Smooth muscle cell of the brain vasculature (primary cell): Measurements from ENCODE around the gene ZSWIM6.
"Not testable (repeated sequence)": the region's sequence is repeated elsewhere in the genome, so short reads cannot be mapped to it uniquely, and the experiment has no call there.

ENCODE experiments used
- DNase-seq: peaks from one replicate; pipeline ENCODE4 v3.0.0-alpha.2; 2012; ENCODE audit warnings: low read depth, low spot score

Gene ZSWIM6

DNA sequence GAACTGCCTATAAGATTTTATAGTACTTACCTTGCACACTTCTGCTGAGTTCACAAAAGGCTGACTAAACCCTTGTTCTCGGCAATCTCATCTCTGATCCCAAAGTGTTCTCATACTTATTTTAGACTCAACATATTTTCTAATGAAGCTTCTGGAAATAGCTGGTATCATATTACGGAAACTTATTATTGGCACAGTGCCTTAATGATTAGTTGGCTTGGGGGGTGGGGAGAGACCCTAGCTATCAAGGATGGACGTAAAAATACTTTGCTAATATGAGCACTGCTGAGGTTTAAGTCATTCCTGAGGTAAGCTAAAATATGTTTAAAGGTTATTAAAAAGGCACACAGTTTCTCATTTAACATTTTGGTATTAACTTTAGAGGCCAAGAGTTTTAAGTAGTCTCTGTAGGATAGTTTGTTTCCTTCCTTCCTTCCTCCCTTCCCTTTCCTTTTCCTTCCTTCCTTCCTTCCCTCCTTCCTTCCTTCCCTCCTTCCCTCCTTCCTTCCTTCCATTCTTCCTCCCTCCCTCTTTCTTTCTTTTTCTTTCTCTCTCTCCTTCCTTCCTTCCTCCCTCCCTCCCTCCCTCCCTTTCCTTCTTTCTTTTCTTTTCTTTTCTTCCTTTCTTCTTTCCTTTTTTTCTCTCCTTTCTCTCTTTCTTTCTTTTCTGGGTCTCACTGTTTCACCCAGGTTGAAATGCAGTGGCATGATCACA is 31.5 kb downstream of the ZSWIM6 start:
- no peak for DNase-seq

DNA sequence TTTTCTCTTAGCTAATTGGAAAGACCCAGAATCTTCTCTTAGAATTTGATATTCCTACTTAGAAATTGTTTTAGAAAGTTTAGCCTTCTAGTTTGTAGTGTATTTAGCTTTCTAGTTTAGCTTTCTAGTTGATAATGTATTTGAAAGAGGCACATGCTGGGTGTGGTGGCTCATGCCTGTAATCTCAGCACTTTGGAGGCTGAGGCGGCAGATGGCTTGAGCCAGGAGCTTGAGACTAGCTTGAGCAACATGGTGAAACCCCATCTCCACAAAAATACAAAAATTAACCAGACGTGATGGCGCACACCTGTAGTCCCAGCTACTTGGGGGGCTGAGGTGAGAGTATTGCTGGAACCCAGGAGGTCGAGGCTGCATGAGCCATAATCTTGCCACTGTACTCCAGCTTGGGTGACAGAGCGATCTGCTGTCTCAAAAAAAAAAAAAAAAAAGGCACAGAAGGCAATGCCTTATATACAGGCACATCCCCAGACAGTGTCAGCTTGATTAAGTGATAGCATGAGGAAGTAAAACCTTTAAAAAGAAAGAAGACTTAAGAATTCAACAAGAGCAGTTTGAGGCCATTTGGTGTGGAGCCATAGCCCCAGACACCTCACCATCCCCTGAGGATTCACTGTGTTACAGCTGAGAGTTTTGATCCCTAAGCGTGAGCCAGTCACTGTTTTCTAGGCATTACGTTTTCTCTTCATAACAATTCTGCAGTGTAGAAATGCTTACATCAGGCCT is 34.6 kb downstream of the ZSWIM6 start:
- no peak for DNase-seq

DNA sequence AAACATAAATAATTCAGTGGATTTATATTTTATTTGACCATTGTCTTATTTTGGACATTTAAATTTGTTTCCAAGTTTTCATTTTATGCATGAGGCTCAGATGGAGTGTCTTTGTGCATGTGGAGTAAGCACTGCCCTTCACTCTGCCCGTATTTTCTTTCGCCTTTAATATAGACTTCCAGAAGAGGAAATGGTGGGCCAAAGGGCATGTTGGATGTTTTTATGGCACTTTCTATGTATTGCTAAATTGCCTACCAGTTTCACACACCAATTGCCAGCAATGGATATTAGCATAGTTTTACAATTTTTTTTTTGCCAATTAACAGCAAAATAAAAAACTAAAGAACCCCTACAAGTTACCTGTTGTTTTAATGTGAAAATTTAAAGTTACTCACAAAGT is 38.4 kb downstream of the ZSWIM6 start:
- no peak for DNase-seq

DNA sequence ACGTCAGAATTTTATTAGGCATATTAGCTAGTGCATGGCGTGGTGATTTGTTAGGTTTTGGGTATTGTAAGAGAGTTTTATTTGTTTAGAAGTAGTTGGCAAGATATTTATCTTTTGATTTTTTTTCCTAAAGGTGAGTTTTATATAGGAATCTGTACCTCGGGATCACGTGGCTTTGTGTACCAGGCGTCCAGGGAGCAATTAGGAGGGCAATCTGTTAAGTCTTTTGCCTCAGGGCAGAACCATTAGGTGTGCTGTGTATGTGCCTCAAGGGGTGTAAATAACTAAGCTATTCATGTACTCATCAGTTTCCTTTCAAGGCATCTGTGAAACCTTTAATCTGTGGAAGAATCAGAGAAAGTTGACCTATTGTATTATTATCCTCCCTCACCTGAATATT is 39.4 kb downstream of the ZSWIM6 start:
- DNase-seq: no peak

DNA sequence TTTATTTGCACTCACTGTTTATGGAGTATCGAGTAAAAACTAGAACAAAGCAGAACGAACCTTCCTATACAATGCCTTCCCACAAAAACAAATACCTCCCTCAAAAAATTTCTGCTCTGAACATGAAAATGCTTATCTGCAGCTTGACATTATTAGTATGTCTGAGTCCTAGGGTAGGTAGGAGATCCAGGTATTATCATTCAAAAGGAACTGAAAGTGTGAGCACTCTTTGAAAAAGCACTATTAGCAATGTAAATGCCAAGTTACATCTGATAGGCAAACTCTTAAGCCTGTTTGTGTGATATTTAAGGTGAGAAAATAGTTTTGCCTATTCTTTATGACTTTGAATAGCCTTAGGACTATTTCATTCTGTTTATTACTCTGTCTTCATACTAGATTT is 47.6 kb downstream of the ZSWIM6 start:
- no peak for DNase-seq

DNA sequence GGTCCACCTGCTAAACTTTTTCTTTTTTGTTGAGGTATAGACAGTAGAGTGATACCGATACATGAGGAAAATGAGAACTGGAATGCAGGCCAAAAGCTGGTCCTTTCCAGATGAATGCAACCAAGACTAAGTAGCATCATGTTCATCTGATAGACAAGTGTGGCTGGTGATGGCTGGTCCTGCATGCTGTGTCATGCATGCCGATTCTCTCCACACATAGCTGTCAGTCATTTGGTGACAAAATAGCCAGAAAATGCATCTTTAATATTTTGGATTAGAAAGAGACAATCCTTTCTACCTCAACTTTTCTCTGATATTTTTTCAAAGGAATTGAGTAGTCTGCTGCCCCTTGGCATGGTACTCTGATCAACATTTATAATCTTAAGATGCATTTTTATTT is 49.9 kb downstream of the ZSWIM6 start:
- DNase-seq: no peak

DNA sequence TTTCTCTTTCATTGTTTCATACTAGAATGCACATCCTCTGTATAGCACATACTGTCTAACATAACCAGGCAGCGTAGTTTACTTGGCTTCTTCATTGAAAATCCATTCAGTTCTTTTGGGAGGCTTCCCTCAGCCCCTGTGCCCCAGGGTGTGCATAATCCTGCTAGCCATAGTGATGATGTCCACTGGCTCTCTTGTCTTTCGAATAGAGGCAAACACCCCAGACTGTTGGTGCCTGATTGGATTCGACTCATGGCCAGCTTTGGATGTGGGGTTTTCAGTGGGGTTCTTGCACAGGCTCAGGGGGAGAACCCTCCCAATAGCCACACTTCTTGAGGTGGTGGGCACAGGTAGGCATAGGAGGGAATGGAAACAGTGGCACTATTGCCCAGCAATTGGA is 53.6 kb downstream of the ZSWIM6 start:
- DNase-seq: no peak

DNA sequence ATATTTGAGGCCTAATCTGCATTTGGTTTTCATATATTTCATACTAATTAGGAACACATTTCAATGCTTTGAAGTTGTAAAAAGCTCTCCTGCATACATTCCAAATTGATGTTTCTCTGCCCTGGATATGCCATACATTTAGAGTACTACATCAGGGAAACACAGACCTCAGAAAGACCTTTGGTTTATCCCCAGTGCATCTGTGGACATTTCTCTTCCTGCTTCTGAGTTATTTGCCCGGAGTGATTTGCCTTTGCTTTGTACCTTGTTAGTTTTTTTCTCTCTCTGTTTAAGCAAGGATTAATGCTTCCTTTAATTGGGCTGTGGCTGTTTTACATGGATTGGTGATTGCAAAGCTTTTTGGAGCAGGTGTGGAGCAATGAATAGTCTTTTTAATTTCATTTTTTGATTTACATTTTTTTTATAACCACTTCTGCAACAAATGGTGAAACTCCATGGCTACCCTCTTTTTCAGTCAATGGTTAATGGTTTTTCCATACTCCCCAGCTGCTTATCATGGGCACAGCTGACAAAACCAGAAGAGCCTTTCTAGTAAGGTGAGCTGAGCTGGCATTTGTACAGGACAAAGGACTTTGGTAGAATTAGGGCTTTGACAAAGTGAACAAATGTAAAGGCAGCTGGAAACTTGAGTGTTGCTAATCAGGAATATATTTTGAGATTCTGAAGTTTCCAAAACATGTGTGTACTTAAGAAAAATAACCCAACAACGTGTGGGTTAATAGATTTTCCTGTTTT is 54.2 kb downstream of the ZSWIM6 start:
- no peak for DNase-seq

DNA sequence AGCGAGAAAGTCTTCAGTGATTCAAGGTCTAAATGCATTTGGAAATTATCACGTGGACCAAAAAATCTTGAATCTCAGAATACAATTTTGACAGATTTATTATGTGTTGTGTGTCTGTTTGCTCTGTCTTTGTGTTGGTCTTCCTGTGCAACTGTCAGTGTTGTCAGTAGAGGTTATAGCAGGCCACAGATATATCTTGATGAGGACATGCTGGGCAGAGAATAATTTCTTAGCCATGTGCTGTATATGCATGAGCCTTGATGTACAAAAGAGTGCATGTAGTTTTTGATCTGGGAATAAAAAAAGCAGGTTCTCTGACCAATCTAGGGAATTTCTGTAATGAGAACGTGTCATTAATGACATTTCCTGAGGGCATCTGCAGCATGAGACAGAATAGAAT is 57.6 kb downstream of the ZSWIM6 start:
- DNase-seq: no peak

DNA sequence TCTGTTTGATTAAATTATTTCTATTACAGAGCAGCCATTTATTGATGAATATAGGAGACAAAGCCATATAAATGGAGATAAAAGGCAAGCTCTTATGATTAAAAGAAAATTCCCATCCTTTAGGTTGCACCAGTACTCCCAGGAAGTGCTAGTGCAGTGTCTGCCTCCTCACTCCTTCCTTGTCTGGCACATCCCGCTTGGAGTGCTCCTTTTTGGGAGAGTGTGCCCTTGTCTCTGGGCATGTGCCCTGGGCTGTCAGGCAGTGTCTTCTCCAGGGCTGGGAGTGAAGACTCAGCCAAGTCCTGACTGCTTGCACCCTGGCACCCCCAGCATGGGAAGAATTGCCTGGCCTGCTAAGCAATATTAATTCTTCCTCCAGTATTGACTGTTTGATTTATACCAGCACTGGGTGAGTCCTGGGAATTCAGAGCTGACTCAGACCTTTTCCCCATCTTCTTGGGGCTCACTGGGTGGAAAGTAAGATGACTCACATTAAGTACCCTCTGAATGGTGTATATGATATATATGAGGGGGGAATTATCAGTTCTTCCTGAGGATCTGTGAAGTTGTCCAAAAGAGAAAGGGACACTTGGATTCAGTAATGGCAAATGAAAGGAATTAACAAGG is 62.1 kb downstream of the ZSWIM6 start:
- no peak for DNase-seq

DNA sequence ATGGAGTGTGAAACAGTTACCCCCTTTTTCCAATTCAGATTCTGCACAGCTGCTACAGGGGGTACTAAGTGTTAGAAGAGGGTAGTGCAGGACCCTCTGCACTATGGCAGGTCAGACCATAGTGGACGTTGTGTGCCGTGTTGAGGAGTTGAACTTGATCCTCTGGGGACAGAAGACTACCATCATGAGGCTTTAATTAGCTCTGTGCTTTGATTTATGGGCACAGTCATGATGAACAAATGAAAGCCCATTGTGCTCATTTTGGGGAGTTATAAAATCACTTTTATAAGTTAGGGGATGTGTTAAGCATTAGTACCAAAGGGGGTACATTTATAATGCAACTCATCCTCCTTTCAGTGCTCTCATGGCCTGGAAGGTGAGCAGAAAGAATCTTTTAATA is 62.7 kb downstream of the ZSWIM6 start:
- no peak for DNase-seq

DNA sequence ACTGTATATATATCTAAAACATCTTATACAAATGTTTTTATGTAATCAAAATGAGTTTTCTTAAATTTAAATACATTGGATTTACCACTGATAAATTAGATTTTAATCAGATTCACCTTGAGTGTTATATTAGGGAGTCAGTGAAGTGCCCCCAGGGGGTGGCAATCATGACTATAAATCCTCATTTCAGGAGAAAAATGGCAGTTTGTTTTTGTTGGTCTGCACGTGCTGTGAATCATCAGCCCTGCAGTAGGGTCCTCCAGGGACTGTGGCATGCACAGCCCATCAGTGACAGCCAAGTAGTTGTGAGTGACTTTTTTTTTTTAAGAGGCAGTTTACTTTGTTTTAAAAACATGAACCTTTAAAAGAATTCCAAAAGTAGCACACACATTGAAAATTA is 65.2 kb downstream of the ZSWIM6 start:
- DNase-seq: no peak

DNA sequence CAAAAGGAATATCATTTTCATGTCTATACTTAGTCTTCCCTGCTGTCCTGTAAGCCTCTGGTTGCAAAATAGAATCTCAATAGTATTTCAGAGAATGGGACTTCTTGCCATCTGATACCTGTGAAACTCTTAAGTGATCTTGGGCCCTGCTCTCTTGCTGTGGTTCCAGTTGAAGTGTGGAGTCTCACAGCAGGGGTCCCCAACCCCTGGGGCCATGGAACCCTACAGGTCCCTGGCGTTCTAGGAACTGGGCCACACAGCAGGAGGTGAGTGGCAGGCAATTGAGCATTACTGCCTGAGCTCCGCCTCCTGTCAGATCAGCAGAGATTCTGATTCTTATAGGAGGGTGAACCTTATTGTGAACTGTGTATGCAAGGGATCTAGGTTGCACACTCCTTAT is 65.9 kb downstream of the ZSWIM6 start:
- DNase-seq: no peak

DNA sequence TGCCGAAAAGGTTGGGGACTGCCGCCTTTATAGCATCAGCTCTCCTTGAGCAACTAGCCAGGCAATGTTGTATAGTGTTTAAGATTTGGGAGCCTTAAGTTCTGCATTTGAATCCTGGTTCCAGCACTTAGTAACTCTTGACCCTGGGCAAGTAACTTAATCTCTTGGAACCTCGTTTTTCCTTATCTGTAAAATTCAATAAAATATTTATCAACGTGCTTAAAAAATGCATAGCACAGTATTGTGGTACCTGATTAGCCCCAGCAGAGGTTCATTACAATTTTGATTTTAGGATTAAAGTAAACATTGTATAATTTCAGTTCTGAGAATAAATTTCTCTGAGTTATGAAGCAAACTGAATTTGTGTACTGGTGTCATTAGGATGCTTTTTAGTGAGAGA is 66.4 kb downstream of the ZSWIM6 start:
- no peak for DNase-seq

DNA sequence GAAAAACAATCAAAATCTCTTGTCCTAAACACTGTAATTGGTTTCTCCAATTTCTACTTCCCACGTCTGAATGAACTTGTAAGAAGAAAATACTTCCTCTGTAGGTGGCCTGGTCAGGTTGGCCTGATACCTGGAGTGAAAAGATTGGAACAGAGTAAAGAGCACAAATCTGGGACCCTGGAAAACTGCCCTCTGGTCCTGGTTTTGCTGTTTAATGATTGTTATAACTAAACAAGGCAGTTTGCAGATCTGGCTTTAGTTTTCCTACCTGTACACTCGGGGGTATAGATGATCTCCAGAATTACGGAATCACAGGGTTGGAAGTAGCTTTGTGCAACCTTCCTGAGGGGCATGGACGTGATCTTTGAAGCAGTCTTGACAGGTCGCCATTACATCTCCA is 67.6 kb downstream of the ZSWIM6 start:
- no peak for DNase-seq

DNA sequence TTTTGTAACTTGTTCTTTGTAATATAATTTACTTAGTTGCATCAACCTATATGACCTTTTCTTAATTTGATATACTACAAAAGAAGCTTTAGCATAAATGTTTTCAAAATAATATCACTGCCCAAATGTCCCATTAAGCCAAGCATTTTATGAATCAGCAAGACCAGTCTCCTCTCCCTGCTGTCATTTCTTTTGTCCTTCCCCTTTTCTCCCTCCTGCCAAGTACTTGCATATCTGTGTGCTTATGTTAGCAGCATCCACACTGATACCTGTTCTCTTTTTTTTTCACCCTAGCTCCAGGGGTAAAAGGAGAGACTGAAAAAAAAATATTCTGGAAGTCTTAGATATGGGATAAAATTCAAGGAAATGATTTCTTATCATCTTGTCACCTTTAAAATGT is 69.7 kb downstream of the ZSWIM6 start:
- DNase-seq: no peak

DNA sequence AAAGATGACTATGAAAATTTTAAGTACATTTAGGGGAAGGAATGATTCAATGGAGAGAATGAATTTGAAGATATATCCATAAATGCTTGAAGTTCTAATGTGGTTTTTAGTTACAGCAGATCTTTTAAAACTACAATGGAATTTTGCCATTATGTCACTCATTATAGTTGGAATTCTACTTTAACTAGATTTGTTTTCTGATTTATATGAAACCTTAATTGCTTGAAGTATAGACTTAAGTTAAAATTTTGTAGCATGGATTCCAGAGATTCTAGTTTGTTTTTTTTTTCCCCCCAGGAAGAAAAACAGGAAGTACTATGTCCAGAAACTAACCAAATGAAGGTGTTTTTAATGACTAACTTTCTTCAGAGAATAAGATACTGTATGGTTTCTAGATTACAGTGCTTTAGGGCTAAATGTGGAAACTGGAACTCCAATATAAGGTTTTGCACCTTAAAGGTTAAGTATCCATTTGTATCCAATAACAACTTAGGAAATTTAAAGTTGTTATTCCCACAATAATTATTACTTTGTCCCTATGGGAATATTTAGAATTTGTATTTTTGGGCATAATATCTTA is 70.3 kb downstream of the ZSWIM6 start:
- no peak for DNase-seq

DNA sequence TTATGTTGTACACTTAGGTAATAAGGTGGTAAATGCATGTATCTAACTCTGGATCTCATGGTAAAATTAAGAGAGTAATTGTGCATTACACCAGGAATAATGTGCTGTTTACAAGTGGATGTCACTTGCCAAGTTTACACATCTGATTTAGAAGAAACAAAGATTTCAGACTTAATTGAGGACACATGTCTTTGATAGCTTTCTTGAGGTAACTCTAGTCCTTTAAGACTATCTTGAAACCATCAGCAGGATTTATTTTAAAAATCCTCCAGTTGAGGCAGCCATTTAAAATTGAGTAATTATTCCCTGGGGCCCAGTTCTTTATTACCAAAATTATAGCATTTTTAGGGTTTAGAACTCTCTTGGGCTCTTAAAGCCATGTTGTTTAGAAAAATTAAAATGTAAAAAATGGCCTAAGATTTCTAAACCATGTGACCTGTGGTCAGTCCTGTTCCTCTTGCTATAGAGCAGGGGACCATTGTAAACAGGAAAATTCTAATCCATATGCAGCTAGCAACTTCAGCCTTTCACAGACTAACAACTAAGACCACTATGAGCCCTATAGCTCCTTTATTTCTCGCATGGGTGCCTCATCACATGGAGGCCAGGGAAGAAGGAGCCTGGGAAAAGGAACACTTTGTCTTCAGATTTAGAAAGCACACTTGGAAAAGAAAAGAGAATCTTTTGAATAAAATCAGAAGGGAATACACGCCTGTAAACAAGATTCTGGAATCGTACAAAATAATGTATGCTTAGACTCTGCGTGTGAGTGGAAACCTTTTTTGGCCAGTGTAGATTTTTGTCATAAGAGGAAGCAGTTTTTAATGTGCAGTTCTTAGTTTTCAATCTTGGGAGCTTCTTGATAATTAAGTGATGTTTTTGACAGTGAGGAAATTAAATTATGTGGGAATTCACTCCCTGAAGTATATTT is 71.2 kb downstream of the ZSWIM6 start:
- DNase-seq: no peak

DNA sequence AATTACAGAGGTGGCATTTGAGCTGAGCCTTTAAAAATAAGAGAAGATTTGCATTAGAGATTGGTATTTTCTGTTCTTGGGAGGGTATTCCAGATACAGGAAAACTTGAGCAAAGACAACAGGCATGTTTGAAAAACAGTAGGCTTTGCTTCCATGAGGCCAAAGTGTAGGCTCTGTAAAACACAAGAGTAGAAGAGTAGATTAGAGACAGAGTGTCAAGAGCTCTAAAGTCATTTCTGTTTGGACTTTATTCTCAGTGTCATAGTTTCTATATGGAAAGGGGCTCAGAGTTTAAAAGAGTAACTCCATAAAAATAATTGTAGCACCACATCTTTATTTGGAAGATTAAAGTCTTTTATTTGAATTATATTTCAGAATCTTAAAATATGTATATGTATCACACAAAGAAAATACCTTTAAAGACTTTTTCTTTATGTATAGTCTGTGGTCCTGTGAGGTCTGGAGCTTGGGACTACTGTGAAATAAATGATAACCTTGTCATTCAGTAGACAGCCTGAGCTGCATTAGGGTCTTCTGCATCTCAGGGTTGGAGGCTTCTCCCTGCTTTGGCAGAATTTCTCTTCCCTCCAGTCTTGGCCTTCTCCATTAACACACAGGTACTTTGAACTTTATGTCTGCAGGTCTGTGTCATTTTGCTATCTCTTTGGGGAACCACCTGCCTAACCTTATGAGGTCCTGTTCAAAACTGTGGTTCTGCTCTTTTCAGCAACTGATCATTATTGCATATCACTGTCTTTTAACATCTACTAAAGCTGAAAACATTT is 73.6 kb downstream of the ZSWIM6 start:
- no peak for DNase-seq

DNA sequence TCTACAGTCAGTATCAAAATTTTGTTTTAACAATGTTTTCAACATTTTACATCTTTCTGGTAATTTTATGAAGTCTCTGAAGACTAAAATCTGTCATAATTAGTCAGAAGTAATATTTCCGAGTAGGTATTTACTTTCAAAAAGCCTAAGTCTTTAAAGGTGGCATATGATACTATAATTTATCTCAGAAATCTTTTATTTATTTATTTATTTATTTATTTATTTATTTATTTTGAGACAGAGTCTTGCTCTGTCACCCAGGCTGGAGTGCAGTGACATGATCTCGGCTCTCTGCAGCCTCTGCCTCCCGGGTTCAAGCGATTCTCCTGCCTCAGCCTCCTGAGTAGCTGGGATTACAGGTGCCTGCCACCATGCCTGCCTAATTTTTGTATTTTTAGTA is 74.4 kb downstream of the ZSWIM6 start:
- DNase-seq: not testable (repeated sequence)
